HG02884 (cell line): Measurements from ENCODE around the gene GPHN.
"Not testable (repeated sequence)": the region's sequence is repeated elsewhere in the genome, so short reads cannot be mapped to it uniquely, and the experiment has no call there.

Experiments used
- ATAC-seq: cut with Tn5 transposase; IDR thresholded peaks from one replicate; pipeline ENCODE4 v1.9.1; 2021; ENCODE audit warnings: mild to moderate bottlenecking, moderate library complexity; ENCODE audit not compliant: unreplicated experiment

The GPHN gene

DNA sequence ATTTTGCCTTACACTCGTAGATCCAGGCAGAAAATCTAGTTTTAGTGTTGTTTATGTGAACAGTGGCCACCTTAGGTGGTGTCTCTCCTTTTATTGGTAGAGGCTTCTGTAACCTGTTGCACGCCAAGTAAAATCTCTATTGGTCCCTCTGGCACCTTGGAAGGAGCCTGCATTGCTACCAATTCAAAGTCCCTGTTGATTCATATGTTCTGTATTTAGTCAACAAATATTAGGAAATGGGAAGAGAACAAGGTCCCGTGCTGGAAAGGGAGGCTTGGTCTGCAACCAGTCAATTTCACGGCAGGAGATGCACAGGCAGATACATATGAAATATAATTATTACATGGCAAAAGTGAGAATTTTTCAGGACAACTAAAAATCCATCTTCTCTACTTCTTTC lies 6.4 kb upstream of the GPHN start:
- no peak for ATAC-seq

DNA sequence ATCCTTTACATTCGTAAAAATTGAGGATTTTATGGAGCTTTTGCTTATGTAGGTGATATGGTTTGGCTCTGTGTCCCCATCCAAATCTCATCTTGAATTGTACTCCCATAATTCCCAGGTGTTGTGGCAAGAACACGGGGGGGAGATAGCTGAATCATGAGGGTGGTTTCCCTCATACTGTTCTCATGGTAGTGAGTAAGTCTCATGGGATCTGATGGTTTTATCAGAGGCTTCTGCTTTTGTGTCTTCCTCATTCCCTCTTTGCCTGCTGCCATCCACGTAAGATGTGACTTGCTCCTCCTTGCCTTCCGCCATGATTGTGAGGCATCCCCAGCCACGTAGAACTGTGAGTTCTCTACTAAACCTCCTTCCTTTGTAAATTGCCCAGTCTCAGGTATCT lies 5.1 kb upstream of the GPHN start:
- ATAC-seq: not testable (repeated sequence)

DNA sequence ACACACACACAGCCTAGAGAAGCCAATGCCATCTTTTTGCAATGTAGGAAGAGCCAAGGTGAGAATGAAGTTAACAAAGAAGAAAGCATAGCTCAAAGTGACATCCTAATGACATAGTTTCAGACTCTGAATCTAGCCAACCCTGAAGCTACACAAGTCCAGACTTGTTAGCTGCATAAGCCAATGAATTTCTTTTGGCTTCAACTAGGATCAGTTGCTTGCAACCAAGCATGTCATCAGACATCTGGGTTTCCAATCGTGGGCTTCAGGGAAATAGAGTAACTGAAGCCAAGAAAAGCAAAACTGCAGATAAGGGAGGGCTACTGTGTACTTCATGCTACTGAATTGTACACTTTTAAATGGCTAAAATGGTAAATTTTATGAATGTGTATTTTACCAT lies 4.4 kb upstream of the GPHN start:
- no peak for ATAC-seq

DNA sequence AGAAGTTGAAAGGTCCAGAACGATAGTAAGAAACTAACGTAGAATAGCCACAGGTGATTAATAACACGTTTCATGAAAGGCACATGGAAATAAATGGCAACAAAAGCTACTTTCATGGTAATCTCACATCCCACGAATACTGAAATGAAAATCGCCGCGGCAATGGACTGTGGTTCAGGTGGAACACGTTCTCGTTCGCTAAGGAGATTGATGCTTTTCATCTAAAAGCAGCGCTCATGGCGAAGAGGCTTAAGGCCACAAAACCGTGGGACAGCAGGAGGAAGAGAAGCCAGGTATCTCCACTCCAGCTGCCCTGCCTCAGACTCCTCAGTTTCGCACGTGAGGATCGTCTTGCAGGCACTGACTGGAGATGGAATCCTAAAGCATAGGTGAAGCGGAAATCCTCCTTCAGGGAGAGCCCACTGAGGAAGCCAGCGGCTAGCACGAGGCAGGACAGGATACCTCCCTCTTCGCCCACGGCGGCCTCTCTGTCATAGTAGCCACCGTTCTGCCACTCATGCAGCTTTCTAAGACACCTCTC lies 696 bp upstream of the GPHN start:
- ATAC-seq: peak; percentile 24

DNA sequence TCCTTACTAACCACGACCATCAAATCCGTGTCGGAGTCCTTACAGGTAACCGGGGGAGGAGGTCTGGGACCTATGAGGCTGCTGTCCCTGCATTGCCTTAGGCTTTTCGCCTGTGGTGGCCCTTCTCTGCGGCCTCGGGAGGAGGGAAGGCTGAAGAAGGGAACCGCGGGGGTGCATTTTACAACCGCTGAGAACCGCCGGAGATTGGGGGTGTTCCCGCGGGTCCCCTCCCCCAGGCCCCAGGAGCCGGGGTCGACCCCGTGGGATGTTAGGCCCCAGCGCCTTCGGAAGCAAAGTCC lies 549 bp downstream of the GPHN start:
- ATAC-seq: no peak

DNA sequence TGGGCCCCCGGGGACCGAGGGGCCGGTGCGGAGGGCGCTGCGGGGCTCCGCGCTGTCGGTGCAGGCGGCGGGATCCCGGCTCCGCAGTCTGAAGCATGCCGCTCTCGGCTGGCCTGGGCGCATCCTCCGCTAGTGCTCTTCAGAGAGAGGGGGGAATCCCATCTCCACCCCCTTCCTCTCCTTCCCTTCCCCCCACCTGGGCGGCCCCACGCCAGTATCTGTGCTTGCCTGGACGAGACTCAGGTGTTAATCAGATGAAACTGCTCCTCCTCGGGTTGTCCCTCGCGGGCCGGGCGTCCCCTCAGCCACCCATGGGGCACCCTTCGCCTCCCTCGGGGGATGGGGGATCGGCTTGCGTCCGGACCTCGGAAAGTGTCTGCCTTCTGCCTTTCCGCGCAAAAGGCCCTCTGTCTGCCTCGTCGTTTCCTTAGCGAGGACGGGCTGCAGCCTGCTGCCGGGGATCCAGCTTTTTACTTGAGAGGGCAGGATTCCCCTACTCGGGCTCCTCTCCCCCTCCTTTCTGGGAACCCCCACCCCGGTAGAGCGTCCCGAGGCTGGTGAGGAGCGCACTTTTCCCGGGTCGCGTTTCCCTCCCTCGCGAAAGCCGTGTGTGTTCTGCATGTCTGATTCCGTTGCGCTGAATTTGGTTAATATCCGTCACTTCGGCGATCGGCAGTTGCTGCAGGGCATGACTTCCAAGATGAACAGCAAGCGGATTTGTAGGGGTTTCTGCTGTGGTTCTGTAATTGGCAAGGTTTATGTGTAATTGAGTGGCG lies 1.1 kb downstream of the GPHN start:
- no peak for ATAC-seq

DNA sequence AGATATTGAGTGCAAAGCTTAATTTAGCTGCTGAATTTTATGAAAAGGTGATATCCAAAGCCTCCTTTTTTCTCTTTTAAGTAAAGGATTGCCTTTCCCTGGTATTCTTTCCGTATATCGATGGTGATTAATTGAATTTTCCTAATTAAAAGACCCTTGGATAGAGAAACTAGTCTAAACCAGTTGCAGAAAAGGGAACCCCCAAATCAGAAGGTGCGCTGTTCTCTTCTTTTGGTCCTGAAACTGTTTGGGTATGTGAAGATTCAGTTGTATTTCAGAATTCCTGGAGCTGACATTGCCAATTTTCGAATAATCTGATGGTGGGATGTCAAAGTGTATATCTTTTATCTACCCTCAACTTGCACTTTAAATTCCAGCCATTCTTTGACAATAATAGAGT lies 1.9 kb downstream of the GPHN start:
- ATAC-seq: no peak

DNA sequence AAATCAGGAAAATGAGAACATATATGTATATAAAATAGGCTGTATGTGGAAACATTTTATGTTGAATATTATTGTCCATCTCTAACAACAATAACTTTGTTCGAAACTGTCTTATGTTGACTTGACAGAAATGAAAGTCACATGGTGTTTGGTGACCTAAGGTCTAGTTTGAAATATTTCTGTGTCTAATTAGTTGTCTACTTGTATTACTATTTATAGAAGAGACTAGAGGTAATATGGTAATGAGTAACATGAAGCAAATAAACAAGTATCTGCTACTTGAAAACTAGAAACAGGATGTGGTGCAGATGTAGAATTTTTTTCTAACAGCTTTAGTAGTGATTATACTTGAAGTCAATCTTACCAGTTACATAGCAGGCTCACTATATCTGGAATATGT lies 3.9 kb downstream of the GPHN start:
- no peak for ATAC-seq

DNA sequence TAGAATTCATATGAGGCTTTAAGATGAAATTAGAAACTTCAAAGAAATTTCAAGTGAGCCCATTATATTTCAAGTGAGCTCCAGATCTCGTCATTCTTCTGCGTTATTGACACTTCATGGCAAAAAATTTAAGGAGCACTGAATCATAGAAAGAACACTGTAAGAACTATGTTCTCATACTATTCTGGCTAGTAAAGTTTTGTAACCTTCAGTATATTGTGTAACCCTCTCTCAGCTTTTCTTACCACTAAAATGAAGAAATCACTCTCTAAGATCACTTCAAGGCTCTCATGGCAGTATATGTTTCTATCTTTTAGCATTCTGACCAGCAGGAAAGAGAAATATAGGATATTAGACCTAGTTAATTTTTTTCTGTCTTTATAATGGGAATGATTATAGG lies 6.3 kb downstream of the GPHN start:
- no peak for ATAC-seq

DNA sequence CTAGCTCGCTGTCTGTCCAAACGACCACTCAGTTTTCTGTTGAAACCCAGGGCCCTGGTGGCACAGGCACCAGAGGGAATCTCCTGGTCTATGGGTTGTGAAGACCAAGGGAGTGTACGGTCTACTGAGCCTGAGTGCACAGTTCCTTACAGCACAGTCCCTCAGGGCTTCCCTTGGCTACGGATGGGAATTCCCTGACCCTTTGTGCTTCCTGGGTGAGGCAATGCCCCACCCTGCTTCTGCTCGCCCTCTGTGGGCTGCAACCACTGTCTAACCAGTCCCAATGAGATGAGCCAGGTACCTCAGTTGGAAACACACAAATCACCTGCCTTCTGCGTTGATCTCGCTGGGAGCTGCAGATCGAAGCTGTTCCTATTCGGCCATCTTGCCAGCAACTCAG lies 22.6 kb downstream of the GPHN start:
- no peak for ATAC-seq

DNA sequence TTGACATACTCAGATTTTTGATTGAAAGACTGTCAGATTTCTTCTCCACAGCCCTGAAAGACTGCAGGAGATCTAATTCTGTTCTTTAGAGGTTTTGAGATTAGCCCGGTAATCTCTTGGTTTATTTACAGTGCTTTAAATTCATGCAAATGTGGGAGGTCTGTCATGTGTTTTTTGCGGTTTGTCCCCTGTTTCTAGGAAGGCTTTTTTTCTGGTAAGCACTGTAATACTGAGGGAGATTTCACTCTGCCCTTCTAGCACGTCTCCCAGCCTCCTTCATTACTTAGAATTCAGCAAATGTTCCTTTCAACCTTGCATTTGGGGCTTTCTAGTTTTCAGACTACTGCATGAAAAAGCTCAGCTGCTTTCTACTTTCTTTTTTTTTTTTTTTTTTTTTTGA lies 31.1 kb downstream of the GPHN start:
- no peak for ATAC-seq

DNA sequence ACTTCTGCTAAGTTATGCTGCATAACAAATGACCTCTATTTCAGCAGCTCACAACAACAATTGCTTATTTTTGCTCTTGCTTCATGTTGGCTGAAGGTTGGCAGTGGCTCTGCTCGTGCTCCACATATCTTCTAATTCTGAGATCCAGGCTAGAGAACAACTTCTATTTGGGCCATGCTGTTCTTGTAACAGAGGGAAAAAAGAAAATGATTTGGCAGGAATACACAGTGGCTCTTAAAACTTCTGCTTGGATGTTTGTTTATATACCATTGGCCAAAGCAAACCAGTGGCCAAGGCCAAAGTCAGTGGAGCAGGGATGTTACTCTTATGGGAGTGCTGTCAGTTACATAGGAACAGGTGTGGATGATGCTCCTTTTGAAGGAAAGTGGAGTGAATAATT lies 32.1 kb downstream of the GPHN start:
- no peak for ATAC-seq

DNA sequence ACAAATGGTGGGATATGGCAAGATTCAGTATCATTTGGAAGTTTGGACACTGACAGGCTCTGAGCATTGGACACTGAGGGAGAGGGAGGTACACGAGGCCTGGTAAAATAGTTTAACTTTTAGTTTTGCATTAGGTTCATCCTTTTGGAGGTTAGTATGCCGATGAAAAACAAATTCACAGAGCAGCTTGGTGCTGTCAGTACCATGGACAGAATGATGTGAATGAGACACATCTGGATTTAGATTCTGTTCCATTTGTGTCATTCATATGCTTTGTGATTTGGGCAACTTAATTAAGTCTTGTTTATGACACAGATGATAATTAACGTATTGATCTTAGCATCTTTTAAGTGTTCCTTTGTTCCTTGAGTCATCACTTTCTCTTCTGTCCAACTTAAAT lies 33.7 kb downstream of the GPHN start:
- no peak for ATAC-seq

DNA sequence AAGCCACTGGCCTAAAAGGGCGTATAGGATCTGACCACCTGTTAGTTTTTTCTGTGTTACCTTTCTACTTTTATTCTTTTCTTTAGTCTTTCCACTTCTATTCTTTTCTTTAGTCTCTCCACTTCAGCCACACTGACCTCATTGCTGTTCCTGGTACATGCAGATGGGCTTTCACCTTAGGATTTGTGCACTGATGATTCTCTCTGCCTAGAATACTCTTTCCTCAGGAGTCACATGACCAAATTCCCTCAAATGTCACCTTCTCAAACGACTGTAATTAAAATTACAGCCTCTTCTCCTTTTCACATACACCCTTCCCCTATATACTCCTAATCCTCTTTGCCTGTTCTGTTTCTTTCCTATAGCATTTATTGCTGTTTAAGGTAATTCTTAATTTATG lies 36.0 kb downstream of the GPHN start:
- no peak for ATAC-seq

DNA sequence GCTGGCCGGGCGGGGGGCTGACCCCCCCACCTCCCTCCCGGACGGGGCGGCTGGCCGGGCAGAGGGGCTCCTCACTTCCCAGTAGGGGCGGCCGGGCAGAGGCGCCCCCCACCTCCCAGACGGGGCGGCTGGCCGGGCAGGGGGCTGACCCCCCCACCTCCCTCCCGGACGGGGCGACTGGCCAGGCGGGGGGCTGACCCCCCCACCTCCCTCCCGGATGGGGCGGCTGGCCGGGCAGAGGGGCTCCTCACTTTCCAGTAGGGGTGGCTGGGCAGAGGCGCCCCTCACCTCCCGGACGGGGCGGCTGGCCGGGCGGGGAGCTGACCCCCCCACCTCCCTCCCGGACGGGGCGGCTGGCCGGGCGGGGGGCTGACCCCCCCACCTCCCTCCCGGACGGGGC lies 37.2 kb downstream of the GPHN start:
- ATAC-seq: not testable (repeated sequence)

DNA sequence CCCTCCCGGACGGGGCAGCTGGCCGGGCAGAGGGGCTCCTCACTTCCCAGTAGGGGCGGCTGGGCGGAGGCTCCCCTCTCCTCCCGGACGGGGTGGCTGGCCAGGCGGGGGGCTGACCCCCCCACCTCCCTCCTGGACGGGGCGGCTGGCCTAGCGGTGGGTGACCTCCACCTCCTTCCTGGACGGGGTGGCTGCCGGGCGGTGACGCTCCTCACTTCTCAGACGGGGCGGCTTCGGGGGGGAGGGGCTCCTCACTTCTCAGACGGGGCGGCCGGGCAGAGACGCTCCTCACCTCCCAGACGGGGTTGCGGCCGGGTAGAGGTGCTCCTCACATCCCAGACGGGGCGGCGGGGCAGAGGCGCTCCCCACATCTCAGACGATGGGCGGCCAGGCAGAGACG lies 37.8 kb downstream of the GPHN start:
- not testable (repeated sequence) for ATAC-seq

DNA sequence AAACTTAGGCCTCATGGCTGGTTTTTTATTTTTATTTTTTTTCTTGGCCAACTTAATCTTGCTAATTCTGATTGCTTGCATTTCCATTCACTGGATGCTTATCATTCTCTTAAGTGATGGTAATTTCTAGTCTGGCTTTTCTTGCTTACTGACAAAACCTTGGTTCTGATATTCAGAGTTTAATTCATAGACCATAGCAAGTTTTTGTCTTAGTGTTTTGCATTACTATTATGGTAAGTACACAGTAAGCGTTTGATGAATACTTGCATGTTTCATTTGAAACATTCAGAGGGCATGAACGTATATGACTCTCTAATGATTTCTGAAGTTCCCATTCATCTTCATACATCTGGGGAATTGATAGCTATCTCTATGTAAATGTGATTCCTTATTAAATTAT lies 55.8 kb downstream of the GPHN start:
- no peak for ATAC-seq

DNA sequence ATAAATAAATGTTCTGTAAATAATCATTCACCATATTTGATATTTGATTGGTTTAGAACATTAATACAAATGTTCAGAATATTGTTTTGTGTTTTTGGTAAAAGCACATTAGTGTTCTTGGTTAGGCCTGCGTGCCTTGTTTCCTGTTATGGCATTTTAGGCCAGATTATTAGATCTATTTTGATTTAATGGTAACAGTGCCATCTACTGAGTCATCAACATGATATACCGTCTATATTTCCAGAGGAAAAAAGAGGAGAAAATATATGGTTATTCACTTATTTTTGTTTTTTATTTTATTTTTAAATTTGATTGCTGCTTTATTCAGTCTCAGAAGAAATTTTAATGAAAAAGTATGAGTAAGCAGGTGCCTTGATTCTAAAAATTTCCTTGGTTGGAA lies 60.3 kb downstream of the GPHN start:
- ATAC-seq: no peak

DNA sequence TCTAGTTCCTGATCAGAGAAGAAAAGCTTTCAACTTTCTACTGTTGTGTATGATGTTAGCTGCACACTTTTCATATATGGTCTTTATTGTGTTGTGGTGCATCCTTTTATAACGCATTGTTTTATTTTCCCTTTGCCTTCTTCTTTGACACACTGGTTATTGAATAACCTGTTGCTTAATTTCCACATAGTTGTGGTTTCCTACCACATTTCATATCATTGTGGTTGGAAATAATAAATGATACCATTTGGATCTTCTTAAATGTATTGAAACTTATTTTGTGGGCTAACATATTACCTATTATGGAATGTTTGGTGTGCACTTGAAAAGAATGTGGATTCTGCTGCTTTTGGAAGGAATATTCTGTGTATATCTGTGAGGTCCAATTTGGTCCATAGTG lies 64.9 kb downstream of the GPHN start:
- ATAC-seq: no peak

DNA sequence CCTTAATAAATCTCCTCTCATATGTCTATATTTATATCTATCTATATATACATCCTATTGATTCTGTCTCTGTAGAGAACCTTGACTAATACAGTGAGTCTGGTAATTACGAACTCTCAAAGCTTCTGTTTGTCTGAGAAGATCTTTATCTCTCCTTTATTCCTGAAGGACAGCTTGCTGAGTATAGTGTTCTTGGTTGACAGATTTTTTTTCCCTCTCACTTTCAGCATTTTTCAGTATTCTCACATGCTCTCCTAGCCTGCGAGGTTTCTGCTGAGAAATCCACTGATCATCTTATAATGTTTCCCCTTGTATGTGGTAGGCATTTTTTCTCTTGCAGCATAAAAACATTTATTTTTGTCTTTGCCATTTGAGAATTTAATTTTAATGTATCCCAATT lies 67.1 kb downstream of the GPHN start:
- no peak for ATAC-seq

DNA sequence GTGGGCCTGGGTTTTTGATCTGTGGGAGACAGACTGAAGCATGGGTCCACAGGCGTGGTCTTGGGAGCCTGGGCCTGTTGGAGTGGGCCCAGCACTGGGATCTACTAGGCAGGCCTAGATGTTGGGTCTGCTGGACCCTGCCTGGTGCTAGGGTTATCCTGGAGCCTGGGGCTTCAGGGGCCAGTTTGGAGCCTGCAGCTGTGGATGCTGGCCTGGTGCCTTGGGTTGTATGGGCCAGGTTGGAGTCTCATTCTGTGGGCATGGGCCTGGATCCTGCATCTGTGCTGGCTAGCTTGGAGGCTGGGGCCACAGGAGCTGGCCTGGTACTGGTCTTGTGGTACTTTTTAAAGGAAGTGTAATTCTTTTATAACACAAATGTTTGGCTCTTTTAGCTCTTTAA lies 68.0 kb downstream of the GPHN start:
- ATAC-seq: no peak

DNA sequence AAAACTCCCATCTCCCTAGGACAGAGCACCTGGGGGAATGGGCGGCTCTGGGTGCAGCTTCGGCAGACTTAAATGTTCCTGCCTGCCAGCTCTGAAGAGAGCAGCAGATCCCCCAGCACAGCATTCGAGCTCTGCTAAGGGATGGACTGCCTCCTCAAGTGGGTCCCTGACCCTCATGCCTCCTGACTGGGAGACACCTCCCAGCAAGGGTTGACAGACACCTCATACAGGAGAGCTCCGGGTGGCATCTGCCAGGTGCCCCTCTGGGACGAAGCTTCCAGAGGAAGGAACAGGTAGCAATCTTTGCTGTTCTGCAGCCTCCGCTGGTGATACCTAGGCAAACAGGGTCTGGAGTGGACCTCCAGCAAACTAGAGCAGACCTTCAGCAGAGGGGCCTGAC lies 79.8 kb downstream of the GPHN start:
- not testable (repeated sequence) for ATAC-seq

DNA sequence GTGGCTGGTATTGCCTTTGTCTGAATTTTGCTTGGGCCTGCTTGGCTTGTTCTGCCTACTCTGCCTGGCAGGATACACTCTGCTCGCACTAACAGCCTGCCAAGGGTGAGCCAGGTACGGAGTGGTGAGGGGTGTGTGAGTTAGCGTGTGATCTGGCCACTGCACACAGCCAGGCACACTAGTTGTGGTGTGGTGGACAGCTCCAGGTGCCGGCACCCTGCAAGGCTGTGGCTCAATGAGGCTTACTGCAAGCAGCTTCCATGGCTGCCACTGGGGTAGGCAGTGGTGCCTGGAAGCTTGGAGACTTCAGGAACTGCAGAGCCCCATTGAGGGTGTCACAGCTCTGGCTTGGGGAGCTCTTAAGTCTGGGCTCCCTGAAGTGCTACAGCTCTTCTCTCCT lies 87.4 kb downstream of the GPHN start:
- no peak for ATAC-seq
